HepG2 (cell line): ENCODE results near the gene TTC22. TPM values are rescaled to one million over a fixed set of nuclear protein-coding genes. Genes with fewer than 3 reads are reported as not detected.

Source experiments
- CTCF ChIP-seq: sonication (generic); formaldehyde crosslinking; IDR thresholded peaks from 2 replicates; pipeline ENCODE4 v1.5.0; 2020; ENCODE audit warnings: mild to moderate bottlenecking, missing genetic modification reagents, moderate library complexity
- THAP9 ChIP-seq: sonication (generic); formaldehyde crosslinking; IDR thresholded peaks from 2 replicates; pipeline ENCODE4; 2020; ENCODE audit warnings: missing genetic modification reagents, mild to moderate bottlenecking, borderline replicate concordance
- TOPORS ChIP-seq: sonication (generic); formaldehyde crosslinking; IDR thresholded peaks from 2 replicates; pipeline ENCODE4 v1.8.0; 2023; ENCODE audit warnings: mild to moderate bottlenecking, missing genetic modification reagents
- ZFAT ChIP-seq: sonication (generic); formaldehyde crosslinking; conservative IDR thresholded peaks from 2 replicates; pipeline ENCODE4 v1.8.1; 2023; ENCODE audit warnings: missing genetic modification reagents, inconsistent platforms
- ZNF263 ChIP-seq: sonication (generic); formaldehyde crosslinking; IDR thresholded peaks from 2 replicates; pipeline ENCODE4 v1.4.0; 2020; ENCODE audit warnings: missing genetic modification reagents
- ZNF318 ChIP-seq: sonication (generic); formaldehyde crosslinking; IDR thresholded peaks from 2 replicates; pipeline ENCODE4 v1.4.0; 2020; ENCODE audit warnings: mild to moderate bottlenecking, missing genetic modification reagents
- ZNF770 ChIP-seq: sonication (generic); formaldehyde crosslinking; IDR thresholded peaks from 2 replicates; pipeline ENCODE4 v1.5.0; 2020; ENCODE audit warnings: mild to moderate bottlenecking, missing genetic modification reagents
- ZSCAN22 ChIP-seq: sonication (generic); formaldehyde crosslinking; IDR thresholded peaks from 2 replicates; pipeline ENCODE4 v1.4.0; 2020; ENCODE audit warnings: mild to moderate bottlenecking, missing genetic modification reagents
- polyA plus RNA-seq, 8 experiments: library from polyadenylated mRNA; depleted of rRNA in 3 of 8; stranded (reverse) in 7 of 8; unstranded in 1 of 8; fragments of >200 nt; fragmentation: Illumina TruSeq in 4 of 8; extraction: Trizol in 4 of 8; gene quantifications; 2 replicates each; pipeline versions ENCODE4 v1.2.1 to v1.2.3, GENCODE V29; 2011 to 2016; ENCODE audit warnings: low read depth in 4 of 8, missing spikeins in 1 of 8, mixed read lengths in 1 of 8; ENCODE audit not compliant: insufficient read depth in 1 of 8
- total RNA-seq, 5 experiments: library from RNA; depleted of rRNA; stranded (reverse); fragments of >200 nt; fragmentation: Illumina TruSeq; extraction: Trizol; gene quantifications; 2 replicates each; pipeline ENCODE4 v1.2.3, GENCODE V29; 2016; ENCODE audit warnings: low read depth in 1 of 5
- TF ChIP-seq, protein P1 (sequence below): sonication (generic); formaldehyde crosslinking; IDR thresholded peaks from 2 replicates; pipeline ENCODE4 v1.4.0; 2020; ENCODE audit warnings: mild to moderate bottlenecking, low read depth, missing genetic modification reagents

Gene TTC22
- total and polyA plus RNA-seq, 2 of the 13 experiments (the other 11 are each of a cell fraction or from before 2014, with no cell fraction given), result not detected

DNA sequence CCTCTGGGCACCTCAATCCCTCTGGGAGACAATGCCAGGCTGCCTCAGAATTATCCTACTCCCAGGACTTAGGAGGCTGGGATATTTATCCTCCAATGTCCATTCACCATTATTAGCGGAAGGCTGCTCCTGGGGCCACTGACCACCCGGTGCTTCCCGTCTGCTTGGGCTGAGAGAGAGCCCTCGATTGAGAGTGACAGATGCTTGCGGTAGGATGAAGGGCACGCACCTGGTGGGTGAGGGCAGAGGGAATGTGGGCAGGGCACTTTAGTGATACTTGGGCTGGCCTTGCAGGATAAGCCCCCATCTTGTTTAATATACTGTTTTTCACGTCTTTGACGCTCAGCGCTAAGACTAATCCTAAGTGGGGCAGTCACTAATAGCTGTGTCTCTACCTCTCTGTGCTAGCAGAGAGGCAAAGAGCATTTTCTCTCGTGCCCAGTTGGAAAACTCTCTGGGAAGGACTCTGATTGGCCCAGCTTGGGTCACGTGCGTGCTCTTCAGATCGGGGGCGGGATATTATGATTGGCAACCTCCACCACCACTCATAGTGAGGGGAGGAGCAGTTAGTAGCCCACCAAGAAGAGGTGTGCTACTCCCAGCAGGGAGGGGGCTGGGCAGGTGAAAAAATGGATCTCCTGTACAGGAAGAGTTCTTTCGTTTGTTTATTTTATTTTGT, 26.2 kb downstream of the TTC22 start (continued):
- TF ChIP-seq THAP9 (CRISPR knock-in tag) (no peak), ZNF318 (CRISPR knock-in tag) (no peak), ZNF770 (CRISPR knock-in tag) (no peak), ZFAT (CRISPR knock-in tag) (no peak), CTCF (CRISPR knock-in tag) (no peak), ZSCAN22 (CRISPR knock-in tag) (no peak), TOPORS (CRISPR knock-in tag) (no peak), ZNF263 (CRISPR knock-in tag) (no peak)
- TF ChIP-seq, protein P1, sequence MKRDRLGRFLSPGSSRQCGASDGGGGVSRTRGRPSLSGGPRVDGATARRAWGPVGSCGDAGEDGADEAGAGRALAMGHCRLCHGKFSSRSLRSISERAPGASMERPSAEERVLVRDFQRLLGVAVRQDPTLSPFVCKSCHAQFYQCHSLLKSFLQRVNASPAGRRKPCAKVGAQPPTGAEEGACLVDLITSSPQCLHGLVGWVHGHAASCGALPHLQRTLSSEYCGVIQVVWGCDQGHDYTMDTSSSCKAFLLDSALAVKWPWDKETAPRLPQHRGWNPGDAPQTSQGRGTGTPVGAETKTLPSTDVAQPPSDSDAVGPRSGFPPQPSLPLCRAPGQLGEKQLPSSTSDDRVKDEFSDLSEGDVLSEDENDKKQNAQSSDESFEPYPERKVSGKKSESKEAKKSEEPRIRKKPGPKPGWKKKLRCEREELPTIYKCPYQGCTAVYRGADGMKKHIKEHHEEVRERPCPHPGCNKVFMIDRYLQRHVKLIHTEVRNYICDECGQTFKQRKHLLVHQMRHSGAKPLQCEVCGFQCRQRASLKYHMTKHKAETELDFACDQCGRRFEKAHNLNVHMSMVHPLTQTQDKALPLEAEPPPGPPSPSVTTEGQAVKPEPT (CRISPR knock-in tag), result no peak
